Stimulated activated CD8-positive, alpha-beta memory T cell treated with anti-CD3 and anti-CD28 coated beads, Interleukin-4, amount 100 ng/mL, for 48 hours (primary cell): ENCODE measurements around the gene COPS8.

Source experiments
- DNase-seq: peaks from one replicate; pipeline ENCODE4 v3.0.0-alpha.2; 2020

The COPS8 gene

DNA sequence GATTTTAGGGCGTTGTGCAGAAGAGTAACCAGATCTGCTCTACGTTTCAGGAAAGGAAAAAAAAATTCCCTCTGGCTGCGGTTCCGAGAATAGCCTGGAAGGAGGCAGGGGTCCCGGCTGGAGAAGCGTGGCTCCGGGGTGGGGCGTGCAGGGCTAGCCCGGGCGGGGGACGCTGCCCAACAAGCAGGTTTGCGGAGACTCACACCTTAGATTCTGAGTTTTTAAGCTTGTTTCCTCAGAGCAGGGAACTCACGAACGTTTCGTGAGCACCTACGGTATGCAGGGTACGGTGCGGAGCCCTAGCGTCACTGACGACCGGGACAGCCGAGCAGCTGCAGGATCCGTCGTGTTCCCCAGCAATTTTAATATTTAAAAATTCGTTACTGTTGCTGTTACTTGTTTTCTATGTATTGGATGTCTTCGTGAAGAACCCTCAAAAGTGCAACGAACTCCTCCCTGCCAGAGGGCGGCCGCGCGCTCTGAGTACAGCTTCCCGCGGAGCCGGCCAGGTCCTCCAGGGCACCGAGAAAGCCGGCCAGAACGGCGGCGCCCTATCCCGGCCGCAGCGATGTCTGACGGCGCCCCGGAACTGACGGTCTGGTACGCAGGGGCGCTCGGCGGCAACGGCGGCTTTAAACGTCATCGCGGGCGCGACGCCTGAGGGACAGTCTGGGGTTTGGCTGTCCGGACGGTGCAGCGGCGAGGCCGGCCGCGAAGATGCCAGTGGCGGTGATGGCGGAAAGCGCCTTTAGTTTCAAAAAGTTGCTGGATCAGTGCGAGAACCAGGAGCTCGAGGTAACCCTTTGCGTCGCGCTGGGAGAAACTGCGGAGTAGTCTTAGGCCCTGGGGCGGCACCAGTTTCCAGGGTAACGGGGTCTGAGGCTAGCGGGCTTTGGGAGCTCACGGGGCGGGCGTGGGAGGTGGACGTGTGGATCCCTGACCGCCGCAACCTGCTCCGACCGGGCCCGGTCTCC, at the start of gene COPS8:
COPS8 (plus strand) TSS at position 642 of the 974 bp plus-strand sequence; CDS start at position 718, 76 bp downstream.
- DNase-seq = peak; percentile 95

DNA sequence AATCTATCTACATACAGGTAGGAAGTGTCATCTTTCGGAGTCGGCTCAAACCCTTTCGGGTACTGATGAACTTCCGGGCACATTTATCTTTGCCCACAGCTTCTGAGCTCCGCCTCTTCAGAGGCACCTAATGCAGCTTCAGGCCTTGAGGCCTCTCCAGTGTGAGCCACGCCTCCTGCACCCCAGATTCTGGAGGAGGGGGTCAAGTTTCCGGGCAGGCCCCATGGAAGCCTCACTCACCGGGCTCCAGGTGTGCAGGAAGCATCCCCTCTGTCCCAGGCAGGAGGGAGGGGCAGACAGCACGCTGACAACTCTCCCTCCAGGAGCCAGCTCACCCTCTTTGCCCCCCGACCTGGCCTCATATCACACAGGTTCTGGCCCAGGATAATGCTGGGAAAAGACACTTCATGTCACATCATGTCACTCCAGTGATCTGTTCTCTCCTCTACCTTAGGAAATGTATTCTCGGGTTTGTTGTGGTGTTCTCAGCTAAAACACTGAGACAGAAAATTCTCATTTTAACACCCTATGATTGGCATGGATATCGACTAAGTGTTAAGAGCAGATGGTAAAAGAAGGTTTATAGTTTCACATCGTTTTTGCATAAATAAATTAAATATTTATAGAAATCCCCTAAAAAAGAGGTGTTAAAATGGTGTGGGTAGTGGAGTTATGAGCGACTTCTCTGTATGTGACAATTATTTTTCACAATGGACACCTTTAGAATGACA, 46.2 kb upstream of the COPS8 start:
- no peak for DNase-seq

DNA sequence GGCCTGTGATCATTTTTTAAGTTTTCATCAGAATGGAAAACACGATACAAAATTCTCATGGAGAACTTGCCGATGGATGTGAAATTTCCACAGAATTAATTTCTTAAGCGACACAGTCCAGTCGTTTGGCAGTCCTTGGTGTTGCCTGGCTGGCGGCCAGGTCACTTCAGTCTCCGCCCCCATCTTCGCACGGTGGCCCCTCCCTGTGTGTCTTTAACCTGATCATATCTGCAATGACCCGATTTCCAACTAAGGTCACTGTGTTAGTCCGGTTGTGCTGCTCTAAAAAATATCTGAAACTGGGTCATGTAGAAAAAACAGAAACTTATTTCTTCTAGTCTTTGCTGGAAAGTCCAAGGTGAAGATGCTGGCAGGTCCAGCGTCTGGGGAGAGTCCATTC, 44.5 kb upstream of the COPS8 start:
- DNase-seq = no peak

DNA sequence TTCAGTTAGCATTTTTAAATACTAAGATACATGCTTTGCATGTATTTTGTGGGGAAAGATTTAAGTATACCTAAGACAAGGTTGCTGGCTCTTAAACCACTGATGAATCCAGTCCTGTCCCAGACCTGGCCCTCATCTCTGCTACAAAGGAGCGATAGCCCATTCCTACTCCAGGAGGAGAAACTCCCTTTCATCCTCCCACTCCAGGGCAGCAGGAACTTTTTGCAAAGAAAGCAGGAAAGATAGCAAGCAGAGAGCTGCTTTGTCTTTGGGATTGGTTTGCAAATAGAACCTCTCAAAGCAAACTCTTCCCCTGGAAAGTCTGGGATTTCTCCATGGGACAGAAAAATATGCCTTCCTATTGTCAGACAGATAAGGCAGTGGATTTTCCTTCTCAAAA, 43.6 kb upstream of the COPS8 start:
- DNase-seq = no peak

DNA sequence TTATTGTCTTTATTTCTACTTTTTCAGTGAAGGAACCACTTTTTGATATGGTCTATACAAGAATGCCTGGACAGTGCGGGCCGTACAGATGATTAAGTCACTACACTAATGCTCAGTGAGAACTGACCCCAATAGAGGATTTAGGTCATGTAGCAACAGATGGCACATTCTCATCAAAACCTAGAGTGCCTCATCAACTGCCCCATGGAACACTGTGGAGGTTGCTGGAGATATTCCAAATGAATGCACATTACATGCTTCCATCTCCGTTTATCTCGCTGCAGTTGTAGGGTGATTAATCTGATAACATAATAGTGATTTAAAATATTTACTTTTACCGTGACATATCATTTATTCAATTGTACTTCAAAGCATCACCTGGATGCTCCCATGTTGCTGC, 41.8 kb upstream of the COPS8 start:
- no peak for DNase-seq

DNA sequence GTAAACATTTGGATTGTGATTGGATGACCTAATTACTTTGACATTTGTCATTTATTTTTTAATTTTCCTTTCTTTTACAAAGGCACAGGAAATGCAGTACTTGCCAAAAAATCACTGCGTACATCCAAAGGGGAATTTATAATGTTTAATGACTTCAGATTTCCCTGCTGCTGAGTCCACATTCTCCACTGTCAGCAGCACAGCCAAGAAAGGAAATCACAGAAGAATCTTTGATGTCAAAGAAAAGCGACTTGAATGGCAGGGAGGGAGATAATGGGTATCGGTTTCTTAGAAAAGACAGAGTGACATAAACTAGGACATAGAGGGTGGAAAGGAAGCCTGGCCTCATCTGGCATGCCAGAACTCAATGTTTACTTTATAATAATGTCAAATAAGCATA, 41.4 kb upstream of the COPS8 start:
- no peak for DNase-seq

DNA sequence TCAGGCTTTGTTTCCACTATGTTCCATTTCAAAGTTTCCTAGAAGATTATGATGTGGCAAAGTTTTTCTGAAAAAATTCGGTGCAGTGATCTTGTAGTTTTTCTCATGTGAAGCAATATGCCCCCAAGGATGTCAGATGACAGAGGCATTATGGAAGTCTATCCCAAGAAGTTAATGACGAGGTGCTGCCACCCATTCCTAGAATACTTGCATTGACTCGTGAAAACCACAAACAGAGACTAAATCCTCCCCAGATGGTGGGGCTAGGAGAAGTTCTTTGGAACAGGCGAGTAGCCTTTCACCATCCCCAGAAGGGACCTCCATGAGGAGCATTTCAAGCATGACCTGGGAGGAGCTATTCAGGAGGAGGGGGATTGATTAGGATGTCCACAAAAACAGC, 40.2 kb upstream of the COPS8 start:
- no peak for DNase-seq

DNA sequence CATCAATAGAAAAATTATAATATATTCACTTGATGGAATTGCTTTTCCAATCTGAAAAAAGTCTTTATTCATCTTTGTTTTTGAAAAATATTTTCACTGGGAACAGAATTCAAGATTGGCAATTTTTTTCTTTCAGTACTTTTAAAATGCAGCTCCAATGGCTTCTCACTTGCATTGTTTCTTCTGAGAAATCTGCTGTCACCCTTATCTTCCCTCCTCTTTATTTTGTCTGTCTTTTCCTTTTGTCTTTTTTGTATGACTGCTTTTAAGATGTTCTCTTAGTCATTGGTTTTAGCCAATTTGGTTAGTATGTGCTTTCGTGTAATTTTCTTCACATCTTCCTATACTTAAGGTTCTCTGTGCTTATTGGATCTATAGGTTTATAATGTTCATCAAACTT, 37.1 kb upstream of the COPS8 start:
- no peak for DNase-seq

DNA sequence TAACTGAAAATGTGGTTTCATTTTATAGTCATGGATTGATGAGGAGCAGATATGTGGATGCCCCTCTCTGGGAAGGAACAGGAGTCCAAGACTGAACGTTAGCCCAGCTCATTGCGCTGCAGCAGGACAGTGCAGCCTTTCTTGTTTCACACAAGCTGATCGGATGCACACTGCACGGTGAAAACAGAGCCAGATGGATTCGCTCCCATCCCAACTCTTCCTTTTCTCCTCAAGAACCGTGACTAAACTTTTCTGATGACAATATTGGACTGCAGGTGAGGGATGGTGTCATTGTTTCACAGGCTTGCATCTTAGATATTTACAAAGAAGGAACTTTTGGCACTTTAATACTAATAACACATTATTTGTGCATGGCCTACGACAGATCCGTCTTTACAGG, 33.8 kb upstream of the COPS8 start:
- no peak for DNase-seq

DNA sequence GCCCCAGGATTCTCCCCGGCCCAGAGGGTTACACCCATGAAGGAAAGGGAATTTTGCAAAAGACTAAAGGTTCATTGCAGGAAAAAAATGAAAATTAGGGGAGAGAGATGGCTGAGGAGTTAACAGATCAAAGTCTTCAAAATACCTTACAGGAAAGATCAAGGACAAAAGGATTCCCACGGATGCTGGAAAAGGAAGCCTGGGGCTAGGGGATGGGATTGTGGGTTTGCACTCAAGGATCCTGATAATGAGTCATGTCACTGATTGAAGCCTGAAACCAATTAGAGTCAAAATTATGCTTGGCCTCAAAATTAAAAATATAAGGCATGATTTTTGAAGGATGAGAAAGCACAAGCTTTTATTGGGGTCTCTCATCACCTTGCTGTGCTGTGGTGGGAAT, 32.6 kb upstream of the COPS8 start:
- no peak for DNase-seq

DNA sequence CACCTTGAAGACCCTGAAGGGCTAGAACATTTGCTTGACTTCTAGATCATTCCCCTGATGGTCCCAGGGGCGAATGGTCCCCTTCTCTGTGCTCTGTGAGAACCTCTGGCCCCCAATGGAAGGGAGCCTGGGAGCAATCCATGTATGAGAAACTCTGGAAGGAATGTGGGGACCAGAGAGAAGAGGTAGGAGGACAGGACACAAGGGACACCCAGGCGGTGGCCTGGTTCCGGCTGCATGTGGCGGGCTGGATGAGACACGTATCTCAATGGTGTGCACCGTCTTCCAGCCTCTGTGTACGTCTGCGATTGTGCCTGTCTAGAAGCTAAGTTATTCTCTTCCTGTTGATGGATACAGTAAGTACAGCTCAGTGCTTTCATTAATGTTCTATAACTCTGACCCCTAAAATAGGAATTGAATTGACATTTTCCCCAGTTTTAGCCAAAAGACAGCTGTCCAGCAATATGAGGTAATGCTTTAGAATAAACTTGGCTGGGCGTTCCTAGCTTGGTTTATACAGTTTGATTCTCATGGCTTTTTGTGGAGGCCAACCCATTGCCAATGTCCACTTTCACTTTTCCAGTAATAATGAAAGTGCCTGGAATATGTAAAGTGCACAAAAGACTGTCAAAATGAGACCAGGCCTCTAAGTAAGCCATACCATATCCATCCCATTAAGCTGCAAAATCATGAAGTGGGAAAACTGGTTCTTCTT, 30.1 kb upstream of the COPS8 start:
- no peak for DNase-seq

DNA sequence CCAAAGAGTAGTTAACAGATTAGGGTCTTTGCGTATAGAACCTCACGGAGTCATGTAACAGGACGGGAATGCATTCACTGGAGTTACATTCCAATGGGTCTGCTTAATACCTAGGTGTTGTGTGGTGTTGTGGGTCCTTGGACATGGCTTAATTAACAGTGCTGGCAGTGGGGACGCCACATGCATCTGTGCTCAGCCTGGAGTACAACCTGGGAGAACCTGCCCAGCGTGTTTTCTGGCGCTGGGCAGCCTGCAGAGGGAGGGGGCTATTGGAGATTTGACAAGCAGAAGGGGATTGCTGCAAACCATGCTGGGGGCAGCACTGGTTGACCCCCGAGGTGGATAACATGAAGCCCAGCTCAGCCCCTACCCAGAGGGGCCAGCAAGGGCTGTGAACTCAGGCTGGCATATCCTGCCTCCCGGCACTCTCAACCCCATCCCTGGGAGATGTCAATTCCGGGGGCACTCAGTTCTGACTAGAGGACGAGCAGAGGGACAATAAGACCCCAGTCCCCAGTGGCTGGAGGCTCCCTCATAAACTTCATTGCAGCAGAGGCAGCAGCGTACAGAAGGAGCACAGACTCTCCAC, 29.3 kb upstream of the COPS8 start:
- DNase-seq = no peak

DNA sequence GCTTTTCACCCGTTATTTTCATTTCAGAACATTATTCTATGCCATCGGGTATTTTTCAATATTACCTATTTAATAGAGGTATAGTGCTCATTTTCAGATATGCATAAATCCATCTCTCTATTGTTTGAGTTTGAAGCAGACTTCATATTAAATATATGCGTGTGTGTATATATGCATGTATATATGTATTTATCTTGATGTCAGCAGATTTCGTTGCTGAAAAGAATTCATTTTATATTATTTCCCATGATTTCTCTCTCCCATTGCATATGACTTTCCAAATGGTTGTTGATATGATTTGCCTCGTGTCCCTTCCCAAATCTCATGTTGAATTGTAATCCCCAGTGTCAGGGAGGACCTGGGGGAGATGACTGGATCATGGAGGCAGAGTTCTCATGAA, 28.6 kb upstream of the COPS8 start:
- DNase-seq = no peak

DNA sequence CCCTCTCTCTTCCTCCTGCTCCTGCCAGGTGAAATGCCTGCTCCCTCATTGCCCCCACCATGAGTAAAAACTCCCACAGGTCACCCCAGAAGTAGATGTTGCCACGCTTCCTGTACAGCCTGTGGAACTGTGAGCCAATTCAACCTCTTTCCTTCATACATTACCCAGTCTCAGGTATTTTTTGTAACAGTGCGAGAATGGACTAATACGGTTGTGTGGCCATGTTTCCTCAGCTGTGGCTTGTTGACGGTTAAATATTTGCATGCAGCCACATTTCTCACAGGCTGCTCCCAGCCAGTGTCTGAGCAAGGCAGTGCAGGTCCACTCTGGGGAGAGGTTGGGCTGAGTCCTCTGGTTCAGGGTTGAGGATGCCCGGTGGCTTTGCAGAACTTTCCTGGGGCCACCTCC, 27.8 kb upstream of the COPS8 start:
- DNase-seq = no peak

DNA sequence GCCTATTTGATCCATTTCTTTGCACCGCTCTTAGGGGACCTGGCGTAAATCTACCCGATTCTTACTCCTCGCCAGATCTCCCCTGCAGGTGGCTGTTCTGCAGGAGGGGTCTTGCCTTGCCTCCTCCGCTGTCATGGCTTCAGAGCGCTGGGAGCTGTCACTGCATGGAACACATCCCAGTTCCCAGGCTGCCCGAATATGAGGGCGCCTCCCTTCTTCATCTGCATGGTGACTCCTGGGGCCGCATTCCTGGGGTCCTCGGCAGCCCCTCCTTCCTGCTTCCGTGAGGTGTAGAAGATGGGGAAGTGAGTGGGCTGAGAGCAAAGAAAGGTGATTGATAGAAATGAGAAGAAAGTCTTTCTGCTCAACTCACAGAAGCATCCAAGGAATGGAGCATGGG, 27.3 kb upstream of the COPS8 start:
- no peak for DNase-seq

DNA sequence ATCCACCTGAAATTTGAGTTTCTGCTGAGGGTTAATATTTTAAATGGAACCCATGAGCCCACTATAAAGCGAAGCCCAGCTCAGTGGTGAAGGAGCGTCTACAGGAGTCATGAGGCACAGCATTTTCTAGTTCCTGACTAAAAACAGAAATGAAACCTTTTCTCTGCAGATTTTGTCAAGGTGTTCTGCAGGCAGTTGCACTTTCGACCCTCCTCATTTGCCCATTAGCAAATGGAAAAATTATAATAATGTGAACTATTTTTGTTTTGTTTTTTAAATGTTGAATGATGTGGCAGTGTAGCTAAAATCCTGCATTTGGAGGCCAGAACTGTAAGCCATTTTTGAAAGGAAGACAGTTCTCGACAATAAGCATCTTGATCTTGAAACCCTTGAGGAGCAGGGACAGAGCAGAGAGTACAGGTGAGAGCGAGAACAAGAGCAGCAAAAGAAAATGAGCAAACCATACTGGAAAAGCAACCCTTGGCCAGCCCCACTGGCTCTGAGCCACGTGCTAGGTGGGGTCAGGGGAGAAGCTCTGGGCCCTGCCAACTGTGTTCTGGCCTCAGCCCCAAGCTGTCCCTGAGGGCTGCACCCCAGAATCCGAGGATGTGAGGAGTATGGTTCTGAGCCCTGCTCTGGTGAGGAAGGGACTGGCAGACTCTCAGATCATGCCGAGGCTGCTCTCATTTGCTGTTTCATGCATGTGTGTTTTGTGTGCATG, 26.4 kb upstream of the COPS8 start:
- no peak for DNase-seq

DNA sequence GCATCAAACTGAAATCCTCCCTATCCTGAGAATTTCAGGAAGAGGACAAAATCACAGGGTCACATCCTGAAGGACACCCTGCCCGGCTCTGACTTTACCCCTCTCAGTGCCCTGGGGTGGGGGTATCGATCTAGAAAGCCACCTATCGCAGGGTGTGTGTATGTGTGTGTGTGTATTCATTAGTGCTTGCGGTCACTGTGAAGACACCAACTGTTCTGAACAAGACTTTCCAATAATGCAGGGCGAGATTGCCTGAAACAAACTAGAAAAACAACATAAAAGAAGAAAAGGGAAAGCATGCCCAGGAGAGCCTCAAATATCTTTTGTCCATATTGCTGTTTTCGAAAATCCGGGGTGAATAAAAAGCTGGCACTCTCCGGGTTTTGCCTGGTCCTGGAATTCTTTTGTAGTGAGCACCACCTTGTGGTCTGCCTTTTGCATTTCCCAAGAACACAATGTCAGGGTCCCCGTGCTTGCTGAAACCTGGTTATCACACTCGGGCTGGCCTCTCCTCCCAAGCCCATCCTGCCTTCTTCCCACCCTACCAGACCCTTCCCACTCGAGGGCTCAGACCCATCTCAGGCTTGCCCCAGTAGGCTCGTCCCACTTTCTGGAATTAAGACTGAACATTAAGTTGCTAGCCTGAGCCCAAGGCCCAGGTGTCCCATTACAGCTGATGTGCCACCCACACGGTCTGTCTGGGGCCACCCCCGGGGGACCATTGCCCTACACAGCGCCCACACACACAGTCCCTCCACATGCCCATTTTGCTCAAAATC, 25.0 kb upstream of the COPS8 start:
- no peak for DNase-seq

DNA sequence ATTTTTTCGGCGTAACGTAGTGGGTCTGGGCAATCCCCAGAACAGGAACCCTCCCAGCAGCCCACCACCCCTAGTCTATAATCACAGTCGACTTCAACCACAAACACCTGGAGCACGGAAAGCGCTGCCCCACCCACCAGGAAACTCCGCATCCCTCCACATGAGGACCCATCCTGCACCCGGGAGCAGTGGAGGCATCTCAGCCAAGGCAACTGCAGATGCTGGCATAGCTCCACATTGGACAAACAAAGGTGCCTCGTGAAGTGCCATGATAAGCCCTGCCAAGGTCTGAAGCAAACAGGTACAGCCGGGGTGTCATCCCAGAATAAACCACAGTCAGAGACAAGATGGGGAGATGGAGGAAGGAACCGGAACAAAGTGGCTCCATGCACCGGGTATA, 24.3 kb upstream of the COPS8 start:
- no peak for DNase-seq

DNA sequence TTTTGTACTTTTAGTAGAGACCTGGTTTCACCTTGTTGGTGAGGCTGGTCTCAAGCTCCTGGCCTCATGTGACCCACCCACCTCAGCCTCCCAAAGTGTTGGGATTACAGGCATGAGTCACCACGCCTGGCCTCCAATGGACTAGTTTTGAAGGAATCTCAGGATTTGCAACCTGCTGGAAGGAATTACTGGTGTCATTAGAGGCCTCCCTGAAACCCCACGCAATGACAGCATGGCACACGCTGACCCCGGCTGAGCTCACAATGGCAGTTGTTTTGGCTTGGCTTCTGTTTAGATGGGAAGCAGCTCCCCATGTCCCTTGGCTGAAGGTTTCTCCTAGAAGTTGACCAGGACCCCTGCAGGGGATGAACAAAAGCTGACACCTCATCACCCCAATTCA, 23.1 kb upstream of the COPS8 start:
- DNase-seq = no peak

DNA sequence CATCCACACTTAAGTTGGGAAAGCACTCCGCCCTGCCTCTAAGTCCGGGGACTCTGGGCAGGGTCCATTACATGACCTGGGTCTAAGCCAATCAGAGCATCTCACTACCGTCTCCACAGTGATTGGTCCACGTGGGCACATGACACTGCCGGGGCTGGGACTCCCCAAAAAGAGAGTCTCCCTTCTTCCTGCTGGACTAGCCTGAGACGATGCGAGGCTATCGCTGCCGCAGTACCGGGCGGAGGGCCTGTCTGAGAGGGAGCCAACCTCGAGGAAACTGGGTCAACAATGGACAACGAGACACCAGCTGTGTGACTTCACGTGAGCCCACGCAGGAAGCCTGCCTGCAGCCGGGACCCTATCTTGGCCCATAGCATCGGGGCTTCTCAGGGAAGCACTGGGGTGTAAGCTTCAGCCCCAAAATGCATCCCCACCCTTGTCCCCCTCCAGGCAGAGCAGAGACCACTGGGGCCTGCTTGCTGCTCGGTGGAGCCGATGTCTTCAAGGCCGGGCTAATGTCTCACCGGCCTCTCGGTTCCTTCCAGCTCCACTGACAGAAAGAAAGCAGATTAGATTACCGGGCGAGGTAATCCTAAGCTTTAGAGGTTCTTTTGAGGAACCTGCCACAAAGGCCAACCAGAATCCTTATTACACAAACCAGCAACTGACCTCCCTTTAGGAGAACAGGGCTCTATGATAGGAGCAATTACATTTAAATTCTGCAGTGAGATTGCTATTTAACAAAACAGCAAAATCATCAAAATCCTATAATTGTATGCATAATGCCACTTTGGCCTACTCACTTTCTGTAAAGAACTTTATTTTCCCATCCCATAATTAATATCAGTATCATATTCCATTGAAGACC, 21.3 kb upstream of the COPS8 start:
- no peak for DNase-seq

DNA sequence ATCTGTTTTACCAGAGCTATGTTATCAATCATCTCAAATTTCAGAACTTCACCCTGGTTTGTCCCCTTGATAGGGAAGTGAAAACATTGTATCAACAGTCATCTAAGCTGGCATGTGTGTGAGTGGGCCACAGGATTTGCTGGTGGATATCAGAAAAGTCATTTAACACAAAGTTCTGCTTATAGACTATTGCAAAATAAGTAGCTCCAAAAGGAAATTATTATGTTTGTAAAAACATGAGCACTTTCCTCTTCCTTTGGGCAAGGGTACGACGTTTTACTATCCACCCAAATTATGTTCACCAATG, 20.7 kb upstream of the COPS8 start:
- no peak for DNase-seq
